Smooth muscle cell (in vitro differentiated cells): ENCODE measurements around the gene NPAS2. TPM values are rescaled to one million over a fixed set of nuclear protein-coding genes. Genes with fewer than 3 reads are reported as not detected.

Experiments
- DNase-seq: peaks from one replicate; lab custom pipeline; 2025; ENCODE audit not compliant: unreplicated experiment; lab: John Stamatoyannopoulos, UW
- H2AFZ ChIP-seq: fragments of 200-600 bp; sonication (generic); 2 replicates; pipeline ENCODE4 v1.6.0; 2016; ENCODE audit warnings: antibody characterized with exemption, low read depth, mild to moderate bottlenecking
- H3F3A ChIP-seq: fragments of 200-600 bp; sonication (generic); 2 replicates; pipeline ENCODE4 v1.6.0; 2017; ENCODE audit warnings: antibody characterized with exemption, low read depth
- H3K27ac ChIP-seq: fragments of 200-600 bp; sonication (generic); 2 replicates; pipeline ENCODE4 v1.5.1; 2016; ENCODE audit warnings: low read depth, mild to moderate bottlenecking
- H3K27me3 ChIP-seq: fragments of 200-600 bp; sonication (generic); 2 replicates; pipeline ENCODE4 v1.6.1; 2016; ENCODE audit warnings: low read depth, mild to moderate bottlenecking
- H3K36me3 ChIP-seq: fragments of 200-600 bp; sonication (generic); 2 replicates; pipeline ENCODE4 v1.5.1; 2016; ENCODE audit warnings: low read depth
- H3K4me1 ChIP-seq: fragments of 200-600 bp; sonication (generic); 2 replicates; pipeline ENCODE4 v1.5.1; 2016; ENCODE audit warnings: low read depth
- H3K4me2 ChIP-seq: fragments of 200-600 bp; sonication (generic); 2 replicates; pipeline ENCODE4 v1.6.0; 2016; ENCODE audit warnings: mild to moderate bottlenecking
- H3K4me3 ChIP-seq: fragments of 200-600 bp; sonication (generic); 2 replicates; pipeline ENCODE4 v1.5.1; 2016; ENCODE audit warnings: mild to moderate bottlenecking
- H3K79me2 ChIP-seq: fragments of 200-600 bp; sonication (generic); 2 replicates; pipeline ENCODE4 v1.6.0; 2016; ENCODE audit warnings: low read depth, mild to moderate bottlenecking
- H3K9ac ChIP-seq: fragments of 200-600 bp; sonication (generic); 2 replicates; pipeline ENCODE4 v1.6.0; 2016; ENCODE audit warnings: low read depth
- H3K9me3 ChIP-seq: fragments of 200-600 bp; sonication (generic); replicated peaks from 2 replicates; pipeline ENCODE4 v1.5.1; 2016; ENCODE audit warnings: low read depth
- H4K20me1 ChIP-seq: fragments of 200-600 bp; sonication (generic); 2 replicates; pipeline ENCODE4 v1.6.0; 2016; ENCODE audit warnings: low read depth
- CTCF ChIP-seq: fragments of 200-600 bp; sonication (generic); IDR thresholded peaks from 2 replicates; pipeline ENCODE4 v1.5.1; 2017; ENCODE audit warnings: borderline replicate concordance, mild to moderate bottlenecking, antibody characterized with exemption; ENCODE audit not compliant: insufficient read depth, poor library complexity, severe bottlenecking
- WGBS: methylation state at CpG from one replicate; pipeline ENCODE4 v1.1.7; 2016; ENCODE audit warnings: low lambda C conversion rate; 5-methylcytosine and 5-hydroxymethylcytosine counted together
- polyA plus RNA-seq: library from polyadenylated mRNA; unstranded; fragments of >200 nt; fragmentation: Nextera tagmentation; extraction: Ambion mirVana; gene quantifications from 2 replicates; pipeline ENCODE4 v1.2.1, GENCODE V29; 2016
- total RNA-seq: library from RNA; depleted of rRNA; stranded (reverse); fragments of >200 nt; gene quantifications from 2 replicates; pipeline ENCODE4 v1.2.3, GENCODE V29; 2014

Gene NPAS2
- total and polyA plus RNA-seq, 2 experiments from 2014 or later = 20.2 to 20.7 TPM

GRCh38 chr2:101022221-101022620, 202.3 kb downstream of the NPAS2 start:
- TF ChIP-seq CTCF = no peak
- Histone ChIP-seq H3K36me3 (no peaks in the 10 kb centered on the region), H2AFZ (no peak overlapping the region), H4K20me1 (peaks cover 4% of the 10 kb centered on the region), H3K9me3 (no peaks in the 10 kb centered on the region), H3K27me3 (no peaks in the 10 kb centered on the region), H3K4me2 (no peak overlapping the region), H3K4me1 (no peaks in the 10 kb centered on the region), H3K27ac (no peak overlapping the region), H3K79me2 (no peaks in the 10 kb centered on the region), H3K9ac (no peak overlapping the region), H3F3A (no peaks in the 10 kb centered on the region), H3K4me3 (no peak overlapping the region)
- 96% methylated on average over 16 of the region's 16 CpGs for WGBS
- DNase-seq = no peak

GRCh38 chr2:101023327-101024107, 203.6 kb downstream of the NPAS2 start:
- H3K9me3 ChIP-seq = no peaks in the 10 kb centered on the region
- H3K36me3 ChIP-seq = no peaks in the 10 kb centered on the region
- H4K20me1 ChIP-seq = no peaks in the 10 kb centered on the region
- H3K4me1 ChIP-seq = no peaks in the 10 kb centered on the region
- H3K27ac ChIP-seq = no peak overlapping the region
- TF ChIP-seq CTCF = no peak
- no peaks in the 10 kb centered on the region for H3F3A ChIP-seq
- WGBS = over 99% methylated on average over 6 of the region's 6 CpGs
- no peak for DNase-seq
- H3K4me3 ChIP-seq = no peak overlapping the region
- no peak overlapping the region for H2AFZ ChIP-seq
- H3K4me2 ChIP-seq = no peak overlapping the region
- H3K79me2 ChIP-seq = no peaks in the 10 kb centered on the region
- no peak overlapping the region for H3K9ac ChIP-seq
- no peaks in the 10 kb centered on the region for H3K27me3 ChIP-seq

- Histone ChIP-seq H3K9ac (no peak overlapping the region), H3F3A (no peaks in the 10 kb centered on the region), H3K36me3 (no peaks in the 10 kb centered on the region), H3K9me3 (no peaks in the 10 kb centered on the region), H3K4me1 (no peaks in the 10 kb centered on the region), H4K20me1 (no peaks in the 10 kb centered on the region), H3K27ac (no peak overlapping the region), H3K27me3 (no peaks in the 10 kb centered on the region), H3K4me3 (no peak overlapping the region), H2AFZ (no peak overlapping the region), H3K79me2 (no peaks in the 10 kb centered on the region), H3K4me2 (no peak overlapping the region)
- DNase-seq = no peak
- WGBS = 92% methylated on average over 6 of the region's 6 CpGs
- no peak for TF ChIP-seq CTCF
Measured at GRCh38 chr2:101025561-101025960, 205.6 kb downstream of the NPAS2 start.

- no peak overlapping the region for H3K4me3 ChIP-seq
- no peak overlapping the region for H2AFZ ChIP-seq
- WGBS = 56% methylated on average over 9 of the region's 9 CpGs
- H3F3A ChIP-seq = no peaks in the 10 kb centered on the region
- H3K4me2 ChIP-seq = no peak overlapping the region
- H3K36me3 ChIP-seq = no peaks in the 10 kb centered on the region
- no peaks in the 10 kb centered on the region for H3K4me1 ChIP-seq
- no peak for TF ChIP-seq CTCF
- H3K27me3 ChIP-seq = no peaks in the 10 kb centered on the region
- H3K9me3 ChIP-seq = no peaks in the 10 kb centered on the region
- H4K20me1 ChIP-seq = no peaks in the 10 kb centered on the region
- no peak overlapping the region for H3K9ac ChIP-seq
- DNase-seq = no peak
- H3K79me2 ChIP-seq = no peaks in the 10 kb centered on the region
- H3K27ac ChIP-seq = no peak overlapping the region
Measured at GRCh38 chr2:101026253-101026701, 206.3 kb downstream of the NPAS2 start.
